HepG2 (cell line): ENCODE results near the gene TRPC4AP. TPM values are rescaled to one million over a fixed set of nuclear protein-coding genes. Genes with fewer than 3 reads are reported as not detected.
A peak's percentile ranks its signal among the peaks of the same experiment; 100 is the strongest.

Experiments used
- ATAC-seq: fragments of 200-7000 bp; cut with Tn5 transposase; 3 replicates; pipeline ENCODE4 v1.9.1; 2020; ENCODE audit warnings: mild to moderate bottlenecking, moderate library complexity
- BruUV-seq: library from RNA; stranded (reverse); fragments of 400-500 nt; replicated peaks from 2 replicates; lab custom pipeline; 2021; lab: Mats Ljungman, UMichigan
- CTCF ChIA-PET: fragments of 300-600 bp; formaldehyde crosslinking; extraction: SDS; loops from one replicate; lab custom pipeline; 2021; ENCODE audit warnings: low total read pairs, inconsistent platforms, low intra/inter-chr PET ratio; lab: Yijun Ruan, JAX
- POLR2A ChIA-PET: fragments of 350-600 bp; sonication (Branson Sonifier 250); formaldehyde crosslinking; loops from one replicate; lab custom pipeline; 2020; ENCODE audit warnings: antibody characterized with exemption, inconsistent platforms; lab: Yijun Ruan, JAX
- DNase-seq: peaks from one replicate; pipeline ENCODE4 v3.0.0-alpha.2; 2015; ENCODE audit warnings: low spot score
- FAIRE-seq: peaks from 3 replicates; lab custom pipeline; 2011; peaks lifted over from hg19 to GRCh38; lab: Jason Lieb, UNC
- H2AFZ ChIP-seq: one replicate; pipeline ENCODE4 v1.6.1; 2011; ENCODE audit warnings: low read length, inconsistent platforms
- H3K27ac ChIP-seq: fragments of 300-600 bp; 3 replicates; pipeline ENCODE4 v1.8.0; 2011; ENCODE audit warnings: mixed run types, mild to moderate bottlenecking, mixed read lengths, low read length, inconsistent platforms; ENCODE audit not compliant: insufficient read depth; ENCODE audit errors: extremely low read length
- H3K27me3 ChIP-seq, 2 experiments: fragments of 200-600 bp in 1 of 2; 2 replicates in 1 of 2; 3 replicates in 1 of 2; pipeline versions ENCODE4 v1.6.0 to v1.8.0; 2011; ENCODE audit warnings: low read length in 2 of 2, mild to moderate bottlenecking in 2 of 2, moderate library complexity in 2 of 2, inconsistent platforms in 1 of 2; ENCODE audit not compliant: insufficient read depth in 2 of 2, control insufficient read depth in 1 of 2
- H3K36me3 ChIP-seq, 2 experiments: fragments of 200-600 bp in 1 of 2; replicated peaks in 1 of 2; 2 replicates in 1 of 2; 3 replicates in 1 of 2; pipeline versions ENCODE4 v1.5.1 to v1.8.0; 2011; ENCODE audit warnings: low read length in 2 of 2, inconsistent platforms in 1 of 2; ENCODE audit not compliant: insufficient read depth in 2 of 2, control insufficient read depth in 1 of 2
- H3K4me1 ChIP-seq: 2 replicates; pipeline ENCODE4 v1.5.1; 2012; ENCODE audit warnings: low read length, inconsistent platforms; ENCODE audit not compliant: insufficient read depth
- H3K4me2 ChIP-seq: 2 replicates; pipeline ENCODE4 v1.6.0; 2011; ENCODE audit warnings: low read depth, low read length, inconsistent platforms
- H3K4me3 ChIP-seq, 3 experiments: fragments of 200-600 bp in 1 of 3; sonication (generic), shearing (Covaris generic) in 1 of 3; replicated peaks in 1 of 3; 2 replicates each; pipeline ENCODE4 v1.5.1; 2011 to 2016; ENCODE audit warnings: low read length in 3 of 3, inconsistent platforms in 2 of 3, low read depth in 2 of 3, mild to moderate bottlenecking in 2 of 3, control low read depth in 1 of 3, mixed read lengths in 1 of 3; ENCODE audit not compliant: insufficient read depth in 1 of 3
- H3K79me2 ChIP-seq: one replicate; pipeline ENCODE4 v1.6.1; 2011; ENCODE audit warnings: low read length, inconsistent platforms; ENCODE audit not compliant: insufficient read depth
- H3K9ac ChIP-seq: 2 replicates; pipeline ENCODE4 v1.6.0; 2011; ENCODE audit warnings: mild to moderate bottlenecking, low read depth, low read length, inconsistent platforms; ENCODE audit not compliant: insufficient read depth
- H3K9me3 ChIP-seq: 2 replicates; pipeline ENCODE4 v1.5.1; 2012; ENCODE audit warnings: mild to moderate bottlenecking, low read length
- H4K20me1 ChIP-seq: 2 replicates; pipeline ENCODE4 v1.6.0; 2011; ENCODE audit warnings: inconsistent platforms, mild to moderate bottlenecking, low read length, moderate library complexity; ENCODE audit not compliant: insufficient read depth
- AHR ChIP-seq: IDR thresholded peaks from 2 replicates; pipeline ENCODE4 v1.6.1; 2018; ENCODE audit warnings: missing genetic modification reagents, missing compliant biosample characterization
- ATF7 ChIP-seq, 2 experiments: fragments of 450-650 bp in 1 of 2; sonication (generic) in 1 of 2; formaldehyde crosslinking in 1 of 2; IDR thresholded peaks; 2 replicates each; pipeline versions ENCODE4 v1.4.0 to v1.6.1; 2016 to 2020; ENCODE audit warnings: antibody characterized with exemption in 1 of 2, mild to moderate bottlenecking in 1 of 2, missing genetic modification reagents in 1 of 2
- CCDC6 ChIP-seq: sonication (generic); formaldehyde crosslinking; IDR thresholded peaks from 2 replicates; pipeline ENCODE4 v1.8.1; 2022; ENCODE audit warnings: mild to moderate bottlenecking, missing genetic modification reagents, moderate library complexity
- MAFF ChIP-seq: IDR thresholded peaks from 2 replicates; pipeline ENCODE4 v1.6.1; 2011; ENCODE audit warnings: low read depth, low read length, improper control_type of control experiment
- MLLT10 ChIP-seq: sonication (generic); formaldehyde crosslinking; IDR thresholded peaks from 2 replicates; pipeline ENCODE4 v1.4.0; 2020; ENCODE audit warnings: missing genetic modification reagents
- RBM22 ChIP-seq: fragments of 200-400 bp; formaldehyde crosslinking; optimal IDR thresholded peaks from 2 replicates; pipeline ENCODE3; 2017; ENCODE audit warnings: mild to moderate bottlenecking, low read length, moderate library complexity
- RFXANK ChIP-seq: IDR thresholded peaks from 2 replicates; pipeline ENCODE4 v1.6.1; 2016
- SRF ChIP-seq: IDR thresholded peaks from 2 replicates; pipeline ENCODE4 v1.6.1; 2011; ENCODE audit warnings: mild to moderate bottlenecking, low read depth, low read length, moderate library complexity
- ZNF121 ChIP-seq: sonication (generic); formaldehyde crosslinking; IDR thresholded peaks from 2 replicates; pipeline ENCODE4 v1.5.0; 2020; ENCODE audit warnings: mild to moderate bottlenecking, missing genetic modification reagents
- ZNF20 ChIP-seq: sonication (generic); formaldehyde crosslinking; IDR thresholded peaks from 2 replicates; pipeline ENCODE4 v1.4.0; 2020; ENCODE audit warnings: mild to moderate bottlenecking, moderate library complexity, missing genetic modification reagents
- ZNF432 ChIP-seq: sonication (generic); formaldehyde crosslinking; IDR thresholded peaks from 2 replicates; pipeline ENCODE4 v1.5.0; 2020; ENCODE audit warnings: missing genetic modification reagents, mild to moderate bottlenecking, borderline replicate concordance
- WGBS: methylation state at CpG from one replicate; pipeline ENCODE4 v1.1.6; 2017; ENCODE audit warnings: low lambda C conversion rate; 5-methylcytosine and 5-hydroxymethylcytosine counted together
- in situ Hi-C: cut with HindIII; loops from 2 replicates; pipeline ENCODE4 v1.10.0; 2017; ENCODE audit warnings: low pct_unique_long_range_greater_than_20kb; ENCODE audit not compliant: extremely low pct_ligation_motif_present
- intact Hi-C: fragments of 100-400 bp; cut with micrococcal nuclease; formaldehyde crosslinking; loops from one replicate; pipeline ENCODE4 v1.10.0; 2022; ENCODE audit not compliant: unreplicated experiment
- polyA plus RNA-seq, 8 experiments: library from polyadenylated mRNA; depleted of rRNA in 3 of 8; stranded (reverse) in 7 of 8; unstranded in 1 of 8; fragments of >200 nt; fragmentation: Illumina TruSeq in 4 of 8; extraction: Trizol in 4 of 8; gene quantifications; 2 replicates each; pipeline versions ENCODE4 v1.2.1 to v1.2.3, GENCODE V29; 2011 to 2016; ENCODE audit warnings: low read depth in 4 of 8, missing spikeins in 1 of 8, mixed read lengths in 1 of 8; ENCODE audit not compliant: insufficient read depth in 1 of 8
- total RNA-seq, 5 experiments: library from RNA; depleted of rRNA; stranded (reverse); fragments of >200 nt; fragmentation: Illumina TruSeq; extraction: Trizol; gene quantifications; 2 replicates each; pipeline ENCODE4 v1.2.3, GENCODE V29; 2016; ENCODE audit warnings: low read depth in 1 of 5
- TF ChIP-seq, protein P1 (sequence below), 2 experiments: sonication (generic) in 1 of 2; formaldehyde crosslinking in 1 of 2; IDR thresholded peaks; 2 replicates each; pipeline versions ENCODE4 v1.4.0 to v1.6.1; 2016 to 2020; ENCODE audit warnings: borderline replicate concordance in 1 of 2, low read depth in 1 of 2, mild to moderate bottlenecking in 1 of 2, missing genetic modification reagents in 1 of 2
- TF ChIP-seq, protein P2 (sequence below): sonication (generic); formaldehyde crosslinking; IDR thresholded peaks from 2 replicates; pipeline ENCODE4 v1.4.0; 2020; ENCODE audit warnings: missing genetic modification reagents

TRPC4AP gene
- total and polyA plus RNA-seq, 2 of the 13 experiments (the other 11 are each of a cell fraction or from before 2014, with no cell fraction given): 136 to 137 TPM

DNA sequence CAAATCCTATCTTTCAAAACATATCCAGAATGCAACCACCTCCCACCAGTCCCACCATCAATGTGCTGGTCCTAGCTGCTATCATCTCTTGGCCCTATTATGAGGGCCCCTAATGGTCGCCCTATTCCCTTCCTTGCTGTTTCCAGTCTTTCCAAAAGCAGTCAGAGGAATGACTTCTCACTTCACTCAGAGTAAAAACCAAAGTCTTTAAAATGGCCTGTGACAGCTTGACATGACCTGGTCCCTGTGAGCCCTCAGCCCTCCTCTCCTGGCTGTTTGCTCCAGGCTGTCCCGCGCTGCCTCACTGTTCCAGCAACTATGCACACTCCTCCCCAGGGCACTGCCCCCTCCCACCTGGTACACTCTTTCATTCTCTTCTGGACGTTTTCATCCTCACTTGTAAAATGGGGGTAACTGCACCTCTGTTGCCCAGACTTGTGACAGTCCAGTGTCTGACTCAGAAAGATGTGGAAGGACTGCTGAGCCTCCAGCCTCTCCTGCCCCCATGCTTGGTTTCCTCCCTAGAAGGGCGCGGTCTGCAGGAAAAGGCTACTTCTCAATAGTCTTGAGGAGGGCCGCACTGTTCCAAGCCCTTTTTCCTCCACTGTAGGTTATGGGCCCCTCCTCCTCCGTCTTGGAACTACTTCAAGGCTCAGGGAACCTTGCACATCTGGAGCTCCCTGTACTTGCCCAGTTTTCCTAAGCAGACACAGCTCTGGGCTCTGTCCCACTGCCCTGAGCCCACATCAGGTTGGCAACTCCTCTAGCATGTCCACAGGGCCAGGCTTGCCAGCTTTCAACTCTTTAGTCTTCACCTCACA is 72.3 kb downstream of the TRPC4AP start:
- intact Hi-C loops (no loop called here), in situ Hi-C loops (no loop called here)
- CTCF ChIA-PET: no interaction called here
- Histone ChIP-seq H2AFZ (no peak overlapping the region), H3K4me1 (peaks cover 5% of the 10 kb centered on the region; the same call in 1 of the 2 replicates), H4K20me1 (peaks cover 5% of the 10 kb centered on the region; the same call in 1 of the 2 replicates), H3K79me2 (no peaks in the 10 kb centered on the region), H3K27me3 (no peaks in the 10 kb centered on the region), H3K9ac (no peak overlapping the region), H3K4me3 (no peak overlapping the region), H3K4me2 (no peak overlapping the region), H3K9me3 (no peaks in the 10 kb centered on the region), H3K36me3 (peaks cover 55 to 94% of the 10 kb centered on the region in 2 experiments), H3K27ac (no peak overlapping the region)
- POLR2A ChIA-PET: no interaction called here
- no peak for DNase-seq
- peak; percentile 12; the same call in 2 of the 3 replicates for ATAC-seq
- TF ChIP-seq ZNF20 (no peak), RFXANK (CRISPR knock-in tag) (no peak), ZNF121 (CRISPR knock-in tag) (no peak), AHR (CRISPR knock-in tag) (no peak), RBM22 (peak; percentile 59), ATF7 (IDR thresholded peaks at IDR 0.05) (no peak), ATF7 (CRISPR knock-in tag; IDR thresholded peaks at IDR 0.05) (peak; percentile 51; the same call in 1 of the 2 replicates), CCDC6 (no peak), ZNF432 (no peak), SRF (no peak), MAFF (no peak), MLLT10 (CRISPR knock-in tag) (no peak)
- TF ChIP-seq, protein P1, sequence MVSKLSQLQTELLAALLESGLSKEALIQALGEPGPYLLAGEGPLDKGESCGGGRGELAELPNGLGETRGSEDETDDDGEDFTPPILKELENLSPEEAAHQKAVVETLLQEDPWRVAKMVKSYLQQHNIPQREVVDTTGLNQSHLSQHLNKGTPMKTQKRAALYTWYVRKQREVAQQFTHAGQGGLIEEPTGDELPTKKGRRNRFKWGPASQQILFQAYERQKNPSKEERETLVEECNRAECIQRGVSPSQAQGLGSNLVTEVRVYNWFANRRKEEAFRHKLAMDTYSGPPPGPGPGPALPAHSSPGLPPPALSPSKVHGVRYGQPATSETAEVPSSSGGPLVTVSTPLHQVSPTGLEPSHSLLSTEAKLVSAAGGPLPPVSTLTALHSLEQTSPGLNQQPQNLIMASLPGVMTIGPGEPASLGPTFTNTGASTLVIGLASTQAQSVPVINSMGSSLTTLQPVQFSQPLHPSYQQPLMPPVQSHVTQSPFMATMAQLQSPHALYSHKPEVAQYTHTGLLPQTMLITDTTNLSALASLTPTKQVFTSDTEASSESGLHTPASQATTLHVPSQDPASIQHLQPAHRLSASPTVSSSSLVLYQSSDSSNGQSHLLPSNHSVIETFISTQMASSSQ (IDR thresholded peaks at IDR 0.05; ENCODE audit: low read depth): no peak
- TF ChIP-seq, protein P1 (CRISPR knock-in tag; IDR thresholded peaks at IDR 0.05; ENCODE audit: borderline replicate concordance): no peak
- TF ChIP-seq, protein P2, sequence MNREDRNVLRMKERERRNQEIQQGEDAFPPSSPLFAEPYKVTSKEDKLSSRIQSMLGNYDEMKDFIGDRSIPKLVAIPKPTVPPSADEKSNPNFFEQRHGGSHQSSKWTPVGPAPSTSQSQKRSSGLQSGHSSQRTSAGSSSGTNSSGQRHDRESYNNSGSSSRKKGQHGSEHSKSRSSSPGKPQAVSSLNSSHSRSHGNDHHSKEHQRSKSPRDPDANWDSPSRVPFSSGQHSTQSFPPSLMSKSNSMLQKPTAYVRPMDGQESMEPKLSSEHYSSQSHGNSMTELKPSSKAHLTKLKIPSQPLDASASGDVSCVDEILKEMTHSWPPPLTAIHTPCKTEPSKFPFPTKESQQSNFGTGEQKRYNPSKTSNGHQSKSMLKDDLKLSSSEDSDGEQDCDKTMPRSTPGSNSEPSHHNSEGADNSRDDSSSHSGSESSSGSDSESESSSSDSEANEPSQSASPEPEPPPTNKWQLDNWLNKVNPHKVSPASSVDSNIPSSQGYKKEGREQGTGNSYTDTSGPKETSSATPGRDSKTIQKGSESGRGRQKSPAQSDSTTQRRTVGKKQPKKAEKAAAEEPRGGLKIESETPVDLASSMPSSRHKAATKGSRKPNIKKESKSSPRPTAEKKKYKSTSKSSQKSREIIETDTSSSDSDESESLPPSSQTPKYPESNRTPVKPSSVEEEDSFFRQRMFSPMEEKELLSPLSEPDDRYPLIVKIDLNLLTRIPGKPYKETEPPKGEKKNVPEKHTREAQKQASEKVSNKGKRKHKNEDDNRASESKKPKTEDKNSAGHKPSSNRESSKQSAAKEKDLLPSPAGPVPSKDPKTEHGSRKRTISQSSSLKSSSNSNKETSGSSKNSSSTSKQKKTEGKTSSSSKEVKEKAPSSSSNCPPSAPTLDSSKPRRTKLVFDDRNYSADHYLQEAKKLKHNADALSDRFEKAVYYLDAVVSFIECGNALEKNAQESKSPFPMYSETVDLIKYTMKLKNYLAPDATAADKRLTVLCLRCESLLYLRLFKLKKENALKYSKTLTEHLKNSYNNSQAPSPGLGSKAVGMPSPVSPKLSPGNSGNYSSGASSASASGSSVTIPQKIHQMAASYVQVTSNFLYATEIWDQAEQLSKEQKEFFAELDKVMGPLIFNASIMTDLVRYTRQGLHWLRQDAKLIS (CRISPR knock-in tag): no peak
- BruUV-seq: no TSS peak
- 97% methylated on average over 8 of the region's 8 CpGs for WGBS
- FAIRE-seq: no peak
